Peyer's patch (tissue), 4 donors: Measurements from ENCODE around the gene HIPK4. TPM values are rescaled to one million over a fixed set of nuclear protein-coding genes. Genes with fewer than 3 reads are reported as not detected.
A peak's percentile ranks its signal among the peaks of the same experiment; 100 is the strongest.
"Not testable (repeated sequence)": the region's sequence is repeated elsewhere in the genome, so short reads cannot be mapped to it uniquely, and the experiment has no call there.

Experiments
- DNase-seq, 3 donors: peaks; one replicate each; pipeline ENCODE4 v3.0.0-alpha.2; 2017 to 2019
- H3K27ac ChIP-seq, 4 donors: fragments of 200-600 bp; sonication (generic); one replicate each; pipeline ENCODE4 v1.5.1; 2016 to 2019
- H3K27me3 ChIP-seq, 2 donors: fragments of 200-600 bp; sonication (generic); one replicate each; pipeline ENCODE4 v1.5.1; 2019
- H3K36me3 ChIP-seq, 3 donors: fragments of 200-600 bp; sonication (generic); one replicate each; pipeline ENCODE4 v1.5.1; 2016 to 2019
- H3K4me1 ChIP-seq, 4 donors: fragments of 200-600 bp; sonication (generic); one replicate each; pipeline ENCODE4 v1.5.1; 2016 to 2019
- H3K4me3 ChIP-seq, 4 donors: fragments of 200-600 bp; sonication (generic); 1 replicate in 3 of 4; 2 replicates in 1 of 4; pipeline ENCODE4 v1.5.1; 2016 to 2019; ENCODE audit warnings: mild to moderate bottlenecking in 1 of 4
- H3K9me3 ChIP-seq, 4 donors: fragments of 200-600 bp; sonication (generic); one replicate each; pipeline ENCODE4 v1.5.1; 2016 to 2019; ENCODE audit warnings: mild to moderate bottlenecking in 1 of 4
- CTCF ChIP-seq, 6 experiments: fragments of 450-650 bp in 4 of 6; fragments of 200-600 bp in 2 of 6; sonication (generic) in 1 of 6; IDR thresholded peaks; one replicate each; pipeline ENCODE4 v1.5.1; 2017 to 2019; ENCODE audit warnings: antibody characterized with exemption in 6 of 6, mild to moderate bottlenecking in 3 of 6, moderate library complexity in 1 of 6
- POLR2A ChIP-seq, 2 donors: fragments of 450-650 bp; IDR thresholded peaks; one replicate each; pipeline ENCODE4 v1.5.1; 2017; ENCODE audit warnings: antibody characterized with exemption in 2 of 2, mild to moderate bottlenecking in 2 of 2, moderate library complexity in 2 of 2
- total RNA-seq, 4 donors: library from RNA; depleted of rRNA; stranded (reverse); fragments of >200 nt; gene quantifications; one replicate each; pipeline ENCODE4 v1.1.0, GENCODE V29; 2016

Gene HIPK4
- total RNA-seq, 4 donors from 2014 or later = not detected

DNA sequence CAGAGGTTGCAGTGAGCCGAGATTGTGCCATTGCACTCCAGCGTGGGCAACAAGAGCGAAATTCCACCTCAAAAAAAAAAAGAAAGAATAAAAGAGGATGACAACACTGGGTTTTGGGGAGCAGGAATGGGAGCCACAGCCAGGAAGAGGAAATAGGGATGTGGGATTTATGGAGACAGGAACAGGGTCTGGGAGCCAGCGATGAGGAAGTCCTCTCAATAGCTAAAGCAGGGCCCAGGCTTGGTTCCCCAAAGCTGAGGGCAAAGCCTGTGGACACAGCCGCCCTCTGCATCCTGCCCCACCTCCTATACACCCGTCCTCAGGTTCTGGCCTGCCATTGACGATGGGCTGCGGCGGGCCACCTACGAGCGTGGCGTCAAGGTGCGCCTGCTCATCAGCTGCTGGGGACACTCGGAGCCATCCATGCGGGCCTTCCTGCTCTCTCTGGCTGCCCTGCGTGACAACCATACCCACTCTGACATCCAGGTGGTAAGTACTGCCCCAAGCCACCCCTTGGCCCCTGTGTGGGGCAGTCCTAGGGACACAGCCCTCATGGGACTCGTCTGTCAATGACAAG is 13.6 kb downstream of the HIPK4 start:
- no peak for TF ChIP-seq POLR2A (IDR thresholded peaks at IDR 0.05)
- TF ChIP-seq CTCF (IDR thresholded peaks at IDR 0.05) = no peak
- no peaks in the 10 kb centered on the region for H3K4me1 ChIP-seq
- H3K36me3 ChIP-seq = peaks cover 0 to 66% (median 0%) of the 10 kb centered on the region in 3 donors
- H3K27me3 ChIP-seq = no peaks in the 10 kb centered on the region
- DNase-seq = no peak
- H3K27ac ChIP-seq = no peak overlapping the region
- H3K9me3 ChIP-seq = no peaks in the 10 kb centered on the region
- H3K4me3 ChIP-seq = no peak overlapping the region

- DNase-seq = no peak
- H3K36me3 ChIP-seq = peaks cover 0 to 69% (median 0%) of the 10 kb centered on the region in 3 donors
- no peaks in the 10 kb centered on the region for H3K4me1 ChIP-seq
- TF ChIP-seq POLR2A (IDR thresholded peaks at IDR 0.05) (no peak), CTCF (IDR thresholded peaks at IDR 0.05) (no peak)
- no peaks in the 10 kb centered on the region for H3K9me3 ChIP-seq
- H3K4me3 ChIP-seq = no peak overlapping the region
- no peaks in the 10 kb centered on the region for H3K27me3 ChIP-seq
- H3K27ac ChIP-seq = no peak overlapping the region
Measured at GRCh38 chr19:40374084-40374483, 15.9 kb downstream of the HIPK4 start.

DNA sequence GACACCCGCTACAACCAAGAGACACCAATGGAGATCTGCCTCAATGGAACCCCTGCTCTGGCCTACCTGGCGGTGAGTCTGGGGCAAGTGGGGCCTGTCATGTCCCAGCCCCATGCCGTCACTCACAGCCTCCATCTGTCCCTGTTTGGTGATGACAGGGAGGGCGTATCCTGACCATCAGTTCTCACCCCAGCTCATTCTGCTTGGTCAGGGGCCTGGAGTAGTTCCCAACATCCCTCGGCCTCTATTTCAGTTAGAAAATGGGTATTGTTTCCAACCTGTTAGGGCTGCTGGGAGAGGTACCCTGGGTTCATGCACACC is 18.2 kb downstream of the HIPK4 start:
- Histone ChIP-seq H3K4me3 (no peak overlapping the region), H3K27ac (no peak overlapping the region), H3K27me3 (no peaks in the 10 kb centered on the region), H3K4me1 (no peaks in the 10 kb centered on the region), H3K9me3 (no peaks in the 10 kb centered on the region), H3K36me3 (peaks cover 0 to 70% (median 0%) of the 10 kb centered on the region in 3 donors)
- no peak for DNase-seq
- TF ChIP-seq POLR2A (IDR thresholded peaks at IDR 0.05) (no peak), CTCF (IDR thresholded peaks at IDR 0.05) (no peak)

GRCh38 chr19:40370997-40371801 is 18.8 kb downstream of the HIPK4 start:
- Histone ChIP-seq H3K4me3 (no peak overlapping the region), H3K27me3 (no peaks in the 10 kb centered on the region), H3K36me3 (peaks cover 0 to 70% (median 0%) of the 10 kb centered on the region in 3 donors), H3K9me3 (no peaks in the 10 kb centered on the region), H3K27ac (peak overlapping the region in 1 of 4 donors; percentile 41), H3K4me1 (peaks cover 0 to under 1% (median 0%) of the 10 kb centered on the region in 4 donors)
- DNase-seq = no peak
- TF ChIP-seq POLR2A (IDR thresholded peaks at IDR 0.05) (no peak), CTCF (IDR thresholded peaks at IDR 0.05) (no peak)

DNA sequence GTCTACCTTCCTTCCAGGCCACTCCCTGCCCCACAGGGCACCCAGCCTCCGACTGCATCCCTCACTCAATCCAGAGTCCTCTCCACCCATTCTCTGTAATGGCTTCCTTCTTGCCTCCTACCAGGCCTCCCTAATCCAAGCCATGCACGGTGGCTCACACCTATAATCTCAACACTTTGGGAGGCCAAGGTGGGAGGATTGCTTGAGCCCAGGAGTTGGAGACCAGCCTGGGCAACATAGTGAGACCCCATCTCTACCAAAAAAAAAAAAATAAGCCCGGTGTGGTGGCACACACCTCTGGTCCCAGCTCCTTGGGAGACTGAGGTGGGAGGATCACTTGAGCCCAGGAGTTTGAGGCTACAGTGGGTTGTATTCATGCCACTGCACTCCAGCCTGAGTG is 19.7 kb downstream of the HIPK4 start:
- H3K36me3 ChIP-seq = peaks cover 0 to 65% (median 0%) of the 10 kb centered on the region in 3 donors
- not testable (repeated sequence) for DNase-seq, H3K27me3 ChIP-seq, H3K27ac ChIP-seq, H3K4me1 ChIP-seq, H3K4me3 ChIP-seq, H3K9me3 ChIP-seq

DNA sequence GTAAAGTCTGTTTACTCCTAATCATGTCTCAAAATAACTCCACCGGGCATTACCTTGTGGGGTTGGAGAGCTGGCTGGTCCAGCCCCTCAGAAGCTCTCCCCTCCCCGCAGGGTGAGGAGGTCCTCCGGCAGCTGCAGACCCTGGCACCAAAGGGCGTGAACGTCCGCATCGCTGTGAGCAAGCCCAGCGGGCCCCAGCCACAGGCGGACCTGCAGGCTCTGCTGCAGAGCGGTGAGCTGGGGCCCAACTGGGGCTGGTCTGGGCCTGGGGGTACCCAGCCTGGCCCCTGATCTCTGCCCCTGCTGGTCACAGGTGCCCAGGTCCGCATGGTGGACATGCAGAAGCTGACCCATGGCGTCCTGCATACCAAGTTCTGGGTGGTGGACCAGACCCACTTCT is 20.2 kb downstream of the HIPK4 start:
- TF ChIP-seq POLR2A (IDR thresholded peaks at IDR 0.05) (no peak), CTCF (IDR thresholded peaks at IDR 0.05) (no peak)
- Histone ChIP-seq H3K9me3 (no peaks in the 10 kb centered on the region), H3K36me3 (peaks cover 0 to 60% (median 0%) of the 10 kb centered on the region in 3 donors)

More for the DNA sequence above, 20.2 kb downstream of the HIPK4 start:
- H3K4me1 ChIP-seq = peaks cover 0 to 4% (median 2%) of the 10 kb centered on the region in 4 donors
- no peak overlapping the region for H3K27ac ChIP-seq
- H3K27me3 ChIP-seq = no peaks in the 10 kb centered on the region
- H3K4me3 ChIP-seq = no peak overlapping the region
- DNase-seq = no peak
